GM18519 (cell line): Measurements from ENCODE around the gene SLC22A31.
"Not testable (repeated sequence)": the region's sequence is repeated elsewhere in the genome, so short reads cannot be mapped to it uniquely, and the experiment has no call there.

Source experiments
- ATAC-seq: cut with Tn5 transposase; IDR thresholded peaks from one replicate; pipeline ENCODE4 v1.9.1; 2021; ENCODE audit warnings: mild to moderate bottlenecking, moderate library complexity; ENCODE audit not compliant: unreplicated experiment, low FRiP score

Gene SLC22A31

DNA sequence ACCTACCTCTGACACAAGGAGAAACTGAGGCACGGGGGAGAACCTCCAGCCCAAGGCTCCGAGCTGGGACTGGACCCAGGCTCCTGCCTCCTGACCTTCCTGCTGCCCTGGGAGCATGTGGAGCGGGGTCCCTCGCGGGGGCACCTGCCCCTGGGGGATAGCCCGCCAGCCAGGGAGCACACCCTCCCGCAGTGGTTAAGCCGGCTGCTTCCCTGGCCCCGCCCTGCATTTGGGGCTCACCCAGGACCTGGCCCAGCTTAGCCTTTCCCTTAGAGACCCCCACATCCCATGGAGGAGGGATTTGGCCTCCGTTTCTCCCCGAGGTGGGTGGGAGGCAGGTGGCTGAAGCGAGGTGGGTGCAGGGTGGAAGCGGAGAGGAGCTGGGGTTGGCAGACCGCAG is 30.6 kb downstream of the SLC22A31 start:
- ATAC-seq: no peak

DNA sequence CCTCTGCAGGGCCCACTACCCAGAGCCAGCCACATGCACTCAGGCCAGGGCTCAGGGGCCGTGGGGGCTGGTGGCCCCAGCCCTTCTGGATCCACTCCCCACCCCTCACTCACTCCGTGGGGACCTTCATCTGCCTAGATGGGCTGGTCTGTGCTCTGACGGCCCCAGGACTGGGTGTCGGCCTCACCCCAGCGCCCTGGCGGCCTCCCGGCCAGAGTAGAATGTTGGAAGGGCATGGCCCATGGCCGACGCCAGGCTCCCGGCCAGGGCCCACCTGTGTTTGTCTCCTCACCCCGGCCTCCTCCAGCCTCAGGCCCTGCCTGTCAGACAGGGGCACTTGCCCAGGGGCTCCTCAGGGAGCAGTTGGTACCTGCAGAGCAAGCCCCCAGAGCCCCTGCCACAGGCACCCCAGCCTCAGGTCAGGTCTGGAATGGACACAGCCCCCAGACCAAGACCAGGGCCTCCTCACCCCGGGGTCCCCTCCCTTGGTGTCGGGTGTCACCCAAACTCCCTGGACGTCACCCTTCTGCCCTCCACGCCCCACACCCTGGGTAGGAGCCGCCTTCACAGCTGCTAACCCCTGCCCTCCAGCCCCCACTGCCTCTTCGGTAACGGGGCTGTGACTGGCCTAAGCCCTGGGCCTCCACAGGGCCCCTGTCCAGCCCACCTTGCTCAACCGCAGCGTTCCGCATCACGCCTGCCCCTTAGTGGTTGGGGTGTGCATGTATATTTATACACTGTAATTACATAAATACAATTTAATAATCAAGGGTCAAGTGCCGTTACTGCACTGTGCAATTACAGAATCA is 31.8 kb downstream of the SLC22A31 start:
- no peak for ATAC-seq

DNA sequence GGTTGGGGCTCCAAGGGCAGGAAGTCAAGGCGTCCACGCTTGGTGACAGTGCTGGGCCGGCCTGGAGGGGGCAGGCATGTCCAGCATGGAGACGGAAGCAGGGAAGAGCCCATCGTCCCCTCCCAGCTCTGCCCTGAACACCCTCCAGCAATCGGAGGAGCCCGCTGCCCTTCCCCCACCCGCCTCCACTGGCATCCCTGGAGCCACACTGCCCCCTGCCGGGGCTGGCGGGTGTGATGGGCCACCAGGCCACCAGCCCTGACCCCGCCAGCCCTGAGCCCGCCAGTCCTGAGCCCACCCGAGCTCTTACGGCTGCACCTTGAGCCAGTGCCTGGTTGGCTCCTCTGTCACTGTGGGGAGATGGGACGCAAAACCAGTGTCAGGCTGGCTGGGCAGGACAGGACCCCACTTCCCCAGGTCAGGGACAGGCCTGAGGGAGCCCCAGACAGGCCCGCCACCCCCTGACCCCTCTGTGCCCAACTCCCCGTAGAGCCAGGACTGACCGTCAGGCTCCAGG is 32.9 kb downstream of the SLC22A31 start:
- ATAC-seq: no peak

DNA sequence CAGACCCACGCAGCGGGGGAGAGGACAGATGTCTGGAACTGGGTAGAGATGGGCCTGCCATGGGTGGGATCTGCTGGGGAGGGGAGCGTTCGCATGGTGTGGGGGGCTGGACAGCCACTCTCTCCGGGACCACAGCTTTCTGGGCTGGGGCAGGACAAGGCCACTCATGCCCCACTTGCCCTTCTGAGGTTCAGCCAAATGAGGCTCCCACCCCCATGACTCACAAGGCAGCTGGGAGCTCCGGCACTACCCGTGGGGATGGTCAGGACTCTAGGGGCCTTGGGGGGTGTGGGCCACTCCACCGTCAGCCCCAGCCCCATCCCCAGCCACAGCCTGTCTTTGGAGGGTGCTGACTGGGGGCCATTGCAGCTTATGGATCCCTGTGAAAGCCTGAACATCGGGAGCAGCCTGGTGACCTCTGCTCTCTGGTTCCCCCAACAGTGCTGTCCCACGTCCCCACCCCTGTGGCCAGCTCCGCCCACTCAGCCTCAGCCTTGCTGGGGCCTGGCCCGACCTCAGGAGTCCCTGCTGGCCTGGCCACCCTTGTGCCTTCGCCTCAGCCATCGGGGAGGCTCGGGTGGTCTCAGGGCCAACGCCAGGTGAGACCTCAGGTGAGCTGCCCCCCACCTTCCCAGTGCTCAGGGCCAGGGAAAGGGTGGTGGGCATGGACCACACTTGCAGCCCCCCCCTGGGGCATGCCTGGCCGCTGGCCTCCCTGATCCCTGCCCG is 33.5 kb downstream of the SLC22A31 start:
- no peak for ATAC-seq

DNA sequence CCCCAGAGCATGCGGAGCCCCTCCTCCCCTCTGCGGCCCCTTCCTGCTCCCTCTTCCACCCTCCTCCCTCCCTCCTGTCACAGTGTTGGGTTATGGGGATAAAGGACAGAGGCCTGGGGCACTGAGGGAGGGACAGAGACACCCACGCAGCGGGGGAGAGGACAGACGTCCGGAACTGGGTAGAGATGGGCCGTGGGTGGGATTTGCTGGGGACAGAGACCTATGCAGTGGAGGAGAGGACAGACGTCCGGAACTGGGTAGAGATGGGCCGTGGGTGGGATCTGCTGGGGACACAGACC is 34.7 kb downstream of the SLC22A31 start:
- ATAC-seq: not testable (repeated sequence)

DNA sequence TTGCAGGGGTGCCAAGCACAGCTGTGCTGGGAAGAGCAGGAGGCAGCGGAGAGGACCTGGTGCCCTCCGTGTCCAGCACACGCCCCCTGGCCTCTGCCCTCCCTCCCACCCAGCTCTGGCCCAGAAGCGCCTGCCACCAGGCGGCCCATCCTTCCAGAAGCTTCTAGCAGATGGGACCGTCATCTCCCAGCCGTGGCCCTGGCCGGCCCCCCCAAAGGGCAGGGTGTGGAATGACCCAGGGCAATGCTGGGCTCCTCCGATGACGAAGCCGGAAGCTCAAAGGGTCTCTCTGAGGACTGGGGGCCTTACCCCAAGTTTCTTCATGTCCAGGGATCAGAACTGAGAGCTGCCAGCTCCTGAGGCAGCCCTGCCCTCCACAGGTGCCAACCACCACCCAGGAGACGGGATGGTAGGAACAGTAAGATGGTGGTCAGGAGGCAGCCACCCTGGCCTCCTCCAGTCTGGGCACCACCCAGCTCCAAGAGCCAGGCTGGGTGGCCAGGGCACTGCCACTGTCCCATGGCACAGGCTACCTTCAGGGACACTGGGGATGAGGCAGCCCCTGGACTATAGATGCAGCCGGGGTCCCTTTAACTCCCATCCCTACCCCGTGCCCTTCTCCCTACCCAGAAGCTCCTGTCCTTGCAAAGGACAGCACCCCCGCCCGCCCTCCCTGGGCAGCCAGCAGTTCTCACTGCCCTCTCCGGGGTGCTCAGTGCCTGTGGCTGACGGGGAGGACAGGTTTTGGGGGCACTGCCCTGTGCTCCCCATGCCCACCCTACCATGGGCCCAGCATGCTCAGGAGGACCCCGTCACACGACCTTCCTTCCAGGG is 35.3 kb downstream of the SLC22A31 start:
- no peak for ATAC-seq

DNA sequence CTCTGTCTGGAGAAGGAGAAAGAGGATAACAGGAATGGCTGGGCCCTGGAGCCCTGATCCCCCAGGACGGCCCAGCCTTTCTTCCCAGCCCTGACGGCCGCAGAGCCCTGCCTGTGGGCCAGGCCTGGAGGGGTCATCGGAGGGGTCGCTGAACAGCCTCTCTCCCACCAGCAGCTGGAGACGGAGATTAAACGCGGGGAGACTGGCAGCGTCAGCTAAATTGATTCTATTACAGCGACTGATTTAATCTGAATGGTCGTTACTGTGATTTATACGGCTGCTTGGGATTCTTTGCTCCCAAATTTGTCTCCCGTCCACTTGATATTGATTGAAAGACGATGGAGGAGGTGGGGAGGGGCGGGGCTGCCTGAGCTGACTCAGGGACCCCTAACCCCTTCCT is 35.9 kb downstream of the SLC22A31 start:
- ATAC-seq: no peak

DNA sequence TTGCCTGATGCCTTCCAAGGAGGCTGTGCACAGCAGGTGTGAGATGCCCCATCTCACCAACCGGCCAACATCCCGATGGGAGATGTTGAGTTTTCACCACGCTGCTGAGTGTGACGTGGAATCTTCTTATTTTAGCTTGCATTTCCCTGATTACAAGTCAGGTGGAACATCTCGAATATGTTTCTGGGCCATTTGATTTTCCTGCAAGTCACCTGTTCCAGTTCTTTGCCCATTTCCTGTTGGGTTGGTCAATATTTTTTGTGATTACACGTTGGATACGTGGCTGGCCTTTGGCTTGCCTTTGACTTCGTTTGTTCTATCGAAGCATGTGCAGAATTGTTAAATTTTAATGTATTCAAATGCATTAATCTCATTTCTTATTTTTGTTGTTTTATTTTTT is 37.0 kb downstream of the SLC22A31 start:
- no peak for ATAC-seq

DNA sequence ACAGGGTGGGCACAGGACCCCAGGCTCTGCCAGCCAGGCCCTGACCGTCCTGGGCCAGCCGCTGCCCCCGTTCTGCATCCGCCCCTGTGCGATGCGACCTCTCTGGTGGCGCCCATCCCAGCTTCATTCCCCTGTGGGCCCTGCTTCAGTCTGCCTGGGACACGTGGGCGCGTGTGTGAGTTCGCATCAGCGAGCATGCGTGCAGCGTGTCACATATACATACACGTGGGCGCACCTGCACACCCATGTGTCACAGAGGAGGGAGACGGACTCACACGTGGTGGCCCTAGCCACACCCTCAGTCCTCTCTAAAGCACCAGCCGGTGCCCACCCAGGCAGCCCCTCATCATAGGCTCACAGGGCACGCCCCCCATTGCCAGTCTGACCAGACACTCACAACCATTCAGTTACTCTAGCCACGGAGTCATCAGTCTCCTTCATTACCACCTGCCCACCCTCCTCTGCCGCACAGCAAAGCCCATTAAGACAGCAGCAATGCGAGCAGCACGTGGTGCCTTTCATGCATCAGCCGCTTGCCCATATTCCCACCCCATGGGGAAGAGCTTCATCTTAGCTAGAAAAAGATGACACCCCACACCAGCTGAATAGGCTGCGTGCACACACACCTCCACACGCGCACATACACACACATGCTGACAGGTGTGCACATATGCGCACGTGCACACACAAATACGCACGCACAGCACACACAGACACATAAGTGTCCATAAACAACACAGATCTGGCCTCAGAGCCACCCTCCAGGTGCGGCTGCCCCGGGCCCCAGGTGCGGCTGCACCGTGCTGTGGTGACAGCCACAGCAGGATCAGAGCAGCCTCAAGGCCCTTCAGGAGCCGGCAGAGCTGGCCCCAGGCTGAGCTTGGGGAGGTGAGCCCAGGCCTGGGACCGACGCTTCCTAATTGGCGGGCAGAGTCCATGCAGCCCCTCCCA is 38.3 kb downstream of the SLC22A31 start:
- ATAC-seq: no peak

DNA sequence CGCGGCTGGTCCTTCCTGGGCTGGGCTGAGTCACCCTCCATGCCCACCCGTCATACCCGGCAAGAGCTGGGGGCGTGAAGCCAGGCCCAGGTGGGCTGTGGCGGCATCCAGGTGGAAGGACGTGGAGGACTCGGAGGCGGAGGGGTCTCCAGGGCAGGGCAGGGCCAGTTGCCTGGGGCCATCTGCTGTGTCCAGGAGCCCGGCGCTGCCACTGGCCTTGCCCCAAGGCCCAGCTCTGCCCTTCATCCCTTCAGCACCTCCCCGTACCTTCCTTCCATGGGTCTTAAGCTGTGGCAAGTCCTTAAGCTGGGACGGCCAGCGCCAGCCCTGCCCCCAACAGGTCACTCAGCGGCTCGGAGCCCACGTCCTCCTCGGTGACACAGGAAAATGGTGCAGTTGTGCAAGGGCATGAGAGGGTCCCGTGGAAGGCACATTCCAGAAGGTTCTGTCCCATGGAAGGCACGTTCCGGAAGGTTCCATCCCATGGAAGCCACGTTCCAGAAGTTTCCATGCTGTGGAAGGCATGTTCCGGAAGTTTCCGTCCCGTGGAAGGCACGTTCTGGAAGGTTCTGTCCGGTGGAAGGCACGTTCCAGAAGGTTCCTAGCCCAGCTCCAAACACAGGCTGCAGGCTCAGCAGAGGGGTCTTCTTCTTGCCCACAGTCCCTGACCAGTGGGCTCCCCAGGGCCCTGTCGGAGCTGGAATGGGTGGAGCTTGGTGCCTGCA is 39.2 kb downstream of the SLC22A31 start:
- no peak for ATAC-seq

DNA sequence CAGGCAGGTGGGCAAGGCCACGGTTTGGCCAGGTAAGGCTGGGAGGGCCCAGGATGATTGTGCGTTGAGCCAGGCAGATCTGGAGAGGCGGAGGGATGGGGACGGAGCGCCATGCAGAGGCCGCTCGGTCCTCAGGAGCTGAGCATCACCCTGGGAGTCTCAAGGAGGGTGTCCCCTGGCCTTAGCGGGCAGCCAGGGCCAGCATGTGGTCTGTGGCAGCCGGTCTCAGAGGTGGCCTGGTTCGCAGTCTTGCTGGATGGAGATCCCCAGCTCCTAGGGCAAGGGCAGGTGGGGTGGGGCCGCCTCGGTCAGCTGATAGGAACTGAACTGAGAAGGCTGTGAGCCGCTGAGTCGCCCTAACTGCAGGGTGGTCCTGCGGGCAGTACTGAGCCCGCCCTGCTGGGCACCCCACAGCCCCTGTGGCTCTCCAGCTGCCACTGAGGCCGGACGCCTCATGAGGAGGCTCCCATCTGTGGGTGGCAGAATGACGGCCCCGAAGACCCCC is 40.4 kb downstream of the SLC22A31 start:
- no peak for ATAC-seq

DNA sequence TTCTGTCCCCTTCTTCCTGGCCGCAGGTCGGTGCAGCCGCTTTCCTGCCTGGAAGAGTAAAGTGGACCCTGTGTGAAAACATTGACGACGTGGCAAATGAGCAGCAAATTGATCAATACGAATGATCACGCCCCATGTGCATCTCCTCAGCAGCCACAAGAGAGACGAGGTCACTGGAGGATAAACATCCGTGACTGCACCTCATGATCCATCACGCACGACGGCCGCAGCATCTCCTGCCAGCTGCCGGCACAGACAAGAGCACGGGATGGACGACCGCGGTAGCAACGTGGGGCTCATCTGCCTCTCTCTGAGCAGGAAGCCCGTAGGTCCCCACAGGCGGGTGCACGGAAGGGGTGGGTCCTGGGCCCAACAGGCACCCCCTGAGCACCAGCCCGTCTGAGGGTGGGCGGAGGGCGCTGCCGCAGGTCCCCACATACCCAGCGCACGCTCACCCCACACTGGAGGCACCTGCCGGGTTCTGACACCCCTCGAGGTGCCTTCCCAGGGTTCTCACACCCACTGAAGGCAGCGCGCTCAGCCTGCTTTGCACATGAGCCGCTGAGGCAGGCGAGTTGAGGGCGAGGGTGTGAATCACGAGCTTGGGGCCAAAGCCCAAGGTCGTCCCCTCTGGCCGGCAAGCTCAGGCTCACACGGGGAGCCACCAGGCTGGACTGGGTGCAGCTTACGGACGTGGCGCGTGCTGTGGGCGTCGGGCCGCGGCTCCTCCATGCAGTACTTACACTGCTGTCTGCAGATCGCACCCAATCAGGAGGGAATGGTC is 41.1 kb downstream of the SLC22A31 start:
- no peak for ATAC-seq

DNA sequence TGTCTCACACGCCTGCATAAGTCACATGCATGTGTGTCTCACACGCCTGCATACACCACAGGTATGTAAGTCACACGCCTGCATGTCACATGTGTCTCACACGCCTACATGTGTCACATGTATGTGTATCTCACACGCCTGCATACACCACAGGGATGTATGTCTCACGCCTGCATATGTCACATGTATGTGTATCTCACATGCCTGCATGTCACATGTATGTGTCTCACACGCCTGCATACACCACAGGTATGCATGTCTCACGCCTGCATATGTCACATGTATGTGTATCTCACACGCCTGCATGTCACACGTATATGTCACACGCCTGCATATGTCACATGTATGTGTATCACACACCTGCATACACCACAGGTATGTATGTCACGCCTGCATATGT is 42.6 kb downstream of the SLC22A31 start:
- ATAC-seq: no peak

DNA sequence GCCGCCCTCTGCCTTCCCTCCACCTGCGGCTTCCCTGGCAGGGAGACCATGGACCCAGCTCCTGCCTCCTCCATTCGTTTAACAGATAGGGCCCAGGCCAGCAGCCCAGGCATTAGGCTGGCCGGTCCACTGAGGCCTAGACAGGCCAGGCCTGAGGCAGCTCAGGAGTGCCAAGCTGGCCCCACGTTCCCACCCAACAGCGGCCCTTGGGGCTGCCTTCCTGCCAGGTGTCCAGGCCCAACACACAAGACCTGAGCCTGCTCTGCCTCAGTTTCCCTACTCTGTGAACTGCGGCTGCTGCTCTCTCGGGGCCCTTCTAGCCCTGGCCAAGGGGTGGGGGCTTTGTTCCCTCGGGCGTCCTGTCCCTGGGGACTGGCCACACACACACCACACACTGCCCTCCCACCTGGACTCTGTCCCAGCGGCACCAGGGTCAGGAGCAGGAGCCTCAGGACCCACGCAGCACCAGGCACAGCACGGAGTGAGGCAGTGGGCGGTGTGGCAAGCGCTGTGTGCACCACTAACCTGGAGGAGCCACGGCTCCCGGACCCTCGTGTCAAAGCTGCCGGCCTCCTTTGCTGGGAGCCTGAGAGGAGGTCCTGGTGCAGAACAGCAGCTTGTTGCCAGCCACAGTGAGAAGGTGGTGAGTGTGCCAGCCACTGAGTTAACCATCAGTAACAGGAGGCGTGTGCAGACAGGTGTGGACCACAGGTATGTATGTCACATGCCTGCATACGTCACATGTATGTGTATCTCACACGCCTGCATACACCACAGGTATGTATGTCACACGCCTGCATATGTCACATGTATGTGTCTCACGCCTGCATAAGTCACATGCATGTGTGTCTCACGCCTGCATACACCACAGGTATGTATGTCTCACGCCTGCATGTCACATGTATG is 43.3 kb downstream of the SLC22A31 start:
- no peak for ATAC-seq

DNA sequence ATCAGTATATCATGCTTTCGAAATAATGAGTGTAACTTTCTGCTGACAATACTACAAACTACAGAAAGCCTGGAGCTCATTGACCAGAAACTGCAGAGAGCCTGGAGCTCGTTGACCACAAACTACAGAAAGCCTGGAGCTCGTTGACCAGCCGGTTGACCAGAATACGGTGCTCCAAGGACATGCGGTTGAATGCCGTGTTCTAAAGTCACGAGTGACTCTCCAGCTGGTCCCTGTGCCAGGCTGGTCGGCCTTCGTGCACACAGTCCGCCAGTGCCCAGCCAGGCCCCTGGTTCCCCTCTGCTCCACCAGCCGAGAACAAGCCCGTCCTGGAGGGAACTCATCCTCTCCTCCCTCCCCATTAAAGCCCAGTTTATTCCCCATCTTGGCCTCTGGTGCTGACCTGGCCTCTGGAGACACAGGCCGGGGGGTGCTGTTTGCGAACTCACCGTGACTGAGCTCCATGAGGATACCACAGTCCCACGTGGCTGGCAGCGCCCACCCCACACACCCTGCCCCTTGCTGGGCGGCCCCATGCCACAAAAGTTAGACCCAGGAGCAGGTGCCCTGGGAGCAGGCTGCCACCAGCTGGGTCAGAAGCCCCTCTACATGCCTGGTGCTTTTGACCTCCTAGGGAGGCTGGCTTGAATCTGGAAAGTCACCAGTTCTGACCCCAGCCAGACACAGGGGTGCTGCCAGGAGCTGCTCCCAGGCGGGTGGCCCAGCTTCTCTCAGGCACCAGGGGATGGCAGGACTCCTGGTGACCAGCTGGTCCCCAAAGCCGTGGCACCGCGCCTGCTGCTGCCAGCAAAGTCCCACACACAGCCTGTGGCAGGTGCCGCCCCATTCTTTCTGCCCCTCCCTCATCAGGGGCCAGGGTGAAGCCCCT is 44.2 kb downstream of the SLC22A31 start:
- no peak for ATAC-seq

DNA sequence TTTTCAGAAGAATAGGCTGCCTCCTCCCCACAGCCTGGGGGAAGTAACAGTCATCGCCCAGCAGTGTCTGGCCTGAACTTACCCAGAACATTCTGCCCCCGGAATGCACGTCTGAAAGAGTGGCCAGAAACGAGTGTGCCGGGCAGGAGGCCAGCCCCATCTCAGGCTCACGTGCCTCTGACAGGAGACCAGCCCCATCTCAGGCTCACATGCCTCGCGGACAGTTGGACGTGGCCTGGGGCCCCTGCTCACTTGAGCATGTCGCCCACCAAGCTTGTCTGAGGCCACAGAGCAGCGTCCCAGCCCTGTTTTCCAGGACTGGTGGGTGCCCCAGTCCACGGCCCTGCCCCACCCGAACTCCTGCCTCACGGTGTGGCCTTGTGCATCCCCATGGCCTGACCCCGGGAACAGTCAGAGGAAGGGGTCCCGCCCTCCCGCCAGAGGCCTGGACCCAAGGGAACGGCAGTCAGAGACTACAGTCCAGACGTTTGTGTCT is 45.1 kb downstream of the SLC22A31 start:
- no peak for ATAC-seq
